Cardiac fibroblast (primary cell): ENCODE measurements around the gene ACIN1.
A peak's percentile ranks its signal among the peaks of the same experiment; 100 is the strongest.

Experiments
- DNase-seq, 2 donors: peaks; one replicate each; pipeline versions ENCODE4 v3.0.0 to v3.0.0-alpha.2; 2010; ENCODE audit warnings: low read depth in 2 of 2
- H3K4me3 ChIP-seq, 2 donors: replicated peaks in 1 of 2; 1 replicate in 1 of 2; 2 replicates in 1 of 2; pipeline ENCODE4 v1.5.1; 2011; ENCODE audit warnings: low read depth in 2 of 2, low read length in 2 of 2, mild to moderate bottlenecking in 2 of 2, moderate library complexity in 1 of 2
- TF ChIP-seq, protein P1 (sequence below): IDR thresholded peaks from one replicate; pipeline ENCODE4 v1.5.1; 2011; ENCODE audit warnings: low read depth, mild to moderate bottlenecking, low read length, inconsistent platforms

ACIN1 gene

DNA sequence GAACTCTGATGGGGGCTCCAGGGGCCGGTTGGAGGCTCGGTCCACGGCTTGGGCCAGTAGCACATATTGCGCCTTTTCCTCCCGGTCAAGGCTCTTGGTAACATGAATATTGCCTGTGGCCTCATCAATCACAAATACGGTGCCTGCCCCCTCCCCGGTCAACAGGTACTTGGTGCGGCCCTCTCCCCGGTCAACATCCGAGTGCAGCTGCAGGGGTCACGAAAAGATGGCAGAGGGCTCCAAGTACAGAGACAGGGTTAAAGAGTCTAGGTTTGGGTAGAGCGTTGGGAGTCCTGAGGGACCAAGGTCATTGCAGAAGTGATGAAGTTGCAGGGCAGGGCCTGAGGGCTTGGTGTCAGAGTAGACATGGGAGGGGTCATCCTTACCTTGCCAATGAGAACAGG lies 39.8 kb downstream of the ACIN1 start:
- no peak for DNase-seq
- TF ChIP-seq, protein P1, sequence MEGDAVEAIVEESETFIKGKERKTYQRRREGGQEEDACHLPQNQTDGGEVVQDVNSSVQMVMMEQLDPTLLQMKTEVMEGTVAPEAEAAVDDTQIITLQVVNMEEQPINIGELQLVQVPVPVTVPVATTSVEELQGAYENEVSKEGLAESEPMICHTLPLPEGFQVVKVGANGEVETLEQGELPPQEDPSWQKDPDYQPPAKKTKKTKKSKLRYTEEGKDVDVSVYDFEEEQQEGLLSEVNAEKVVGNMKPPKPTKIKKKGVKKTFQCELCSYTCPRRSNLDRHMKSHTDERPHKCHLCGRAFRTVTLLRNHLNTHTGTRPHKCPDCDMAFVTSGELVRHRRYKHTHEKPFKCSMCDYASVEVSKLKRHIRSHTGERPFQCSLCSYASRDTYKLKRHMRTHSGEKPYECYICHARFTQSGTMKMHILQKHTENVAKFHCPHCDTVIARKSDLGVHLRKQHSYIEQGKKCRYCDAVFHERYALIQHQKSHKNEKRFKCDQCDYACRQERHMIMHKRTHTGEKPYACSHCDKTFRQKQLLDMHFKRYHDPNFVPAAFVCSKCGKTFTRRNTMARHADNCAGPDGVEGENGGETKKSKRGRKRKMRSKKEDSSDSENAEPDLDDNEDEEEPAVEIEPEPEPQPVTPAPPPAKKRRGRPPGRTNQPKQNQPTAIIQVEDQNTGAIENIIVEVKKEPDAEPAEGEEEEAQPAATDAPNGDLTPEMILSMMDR, result no peak
- no peak overlapping the region for H3K4me3 ChIP-seq

- peak in 1 of 2 donors; percentile 12 for DNase-seq
- TF ChIP-seq, protein P1, result peak; percentile 27
- H3K4me3 ChIP-seq, result no peak overlapping the region
Observed at GRCh38 chr14:23054000-23054811, 40.7 kb downstream of the ACIN1 start.

GRCh38 chr14:23053426-23053825 lies 41.5 kb downstream of the ACIN1 start:
- TF ChIP-seq, protein P1, result no peak

GRCh38 chr14:23052671-23053070 lies 42.3 kb downstream of the ACIN1 start:
- DNase-seq, result no peak
- no peak overlapping the region for H3K4me3 ChIP-seq
- TF ChIP-seq, protein P1, result no peak

More at GRCh38 chr14:23053426-23053825, 41.5 kb downstream of the ACIN1 start:
- no peak overlapping the region for H3K4me3 ChIP-seq
- DNase-seq, result no peak

DNA sequence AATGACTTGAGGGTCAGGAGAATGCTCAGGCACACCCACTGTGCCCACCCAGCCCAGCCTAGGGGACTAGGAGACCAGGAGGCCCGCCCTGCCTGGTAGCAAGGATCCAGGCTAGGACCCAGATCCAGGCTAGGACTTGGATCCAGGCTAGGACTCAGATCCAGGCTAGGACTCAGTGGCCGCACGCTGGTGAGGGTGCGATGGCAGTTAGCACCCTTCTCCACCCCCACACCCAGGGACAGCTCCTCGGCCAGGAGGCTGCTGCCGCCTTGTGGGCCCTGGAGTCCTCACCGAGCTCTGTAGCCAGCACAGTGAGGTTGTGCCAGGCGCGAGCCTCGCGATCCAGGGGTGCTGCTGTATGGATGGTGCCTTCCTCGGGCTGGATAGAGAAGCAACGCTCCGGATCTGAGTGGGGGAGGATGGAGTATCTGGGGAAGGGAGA lies 42.7 kb downstream of the ACIN1 start:
- peak in 1 of 2 donors; percentile 36 for DNase-seq
- H3K4me3 ChIP-seq, result no peak overlapping the region

DNA sequence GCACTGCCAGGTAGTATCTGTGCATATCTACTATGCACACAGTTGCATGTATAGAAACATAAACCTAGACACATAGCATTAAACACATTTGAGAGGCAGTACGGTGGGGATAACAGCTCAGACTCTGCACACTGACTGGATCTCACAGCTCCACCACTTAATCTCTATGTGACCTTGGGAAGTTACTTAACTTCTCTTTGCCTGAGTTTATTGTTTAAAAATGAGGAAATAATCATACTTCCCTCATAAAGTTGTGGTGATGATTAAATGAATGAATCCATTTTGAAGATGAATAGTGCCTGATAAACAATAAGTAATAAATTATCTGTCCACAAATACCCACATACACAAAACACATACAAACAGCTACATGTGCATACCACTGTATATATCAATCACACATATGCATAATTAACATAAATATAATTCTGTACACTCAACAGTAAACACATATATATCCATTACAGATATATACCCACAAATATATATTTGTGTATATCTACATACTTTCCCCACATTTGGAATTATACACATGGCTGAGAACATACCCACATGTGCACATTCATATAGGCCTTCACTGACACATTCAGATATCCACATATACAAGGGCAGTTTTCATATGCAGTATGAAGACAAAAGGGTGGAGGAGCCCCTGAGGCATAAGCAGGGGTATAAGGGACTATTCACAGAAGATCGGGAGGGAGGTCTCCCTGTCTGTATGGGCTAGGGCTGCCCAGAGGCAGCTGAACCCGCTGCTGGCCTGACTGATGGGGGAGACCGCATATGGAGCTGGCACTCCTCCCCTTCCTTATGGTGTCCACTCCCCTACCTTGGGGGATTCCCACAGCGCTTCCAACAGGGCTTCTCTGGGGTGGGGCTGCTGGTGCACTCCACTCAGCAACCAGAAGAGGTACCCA lies 43.5 kb downstream of the ACIN1 start:
- no peak for DNase-seq
- H3K4me3 ChIP-seq, result no peak overlapping the region
- TF ChIP-seq, protein P1, result no peak

More for the DNA sequence above, 42.7 kb downstream of the ACIN1 start:
- TF ChIP-seq, protein P1, result no peak
